Mesendoderm (in vitro differentiated cells): Measurements from ENCODE around the gene SMTN.
A peak's percentile ranks its signal among the peaks of the same experiment; 100 is the strongest.
"Not testable (repeated sequence)": the region's sequence is repeated elsewhere in the genome, so short reads cannot be mapped to it uniquely, and the experiment has no call there.

Experiments
- DNase-seq: peaks from one replicate; pipeline ENCODE4 v3.0.0; 2013
- H2AK5ac ChIP-seq: 2 replicates; pipeline ENCODE4 v1.6.1; 2013; ENCODE audit warnings: low read length, inconsistent platforms
- H2BK120ac ChIP-seq: 2 replicates; pipeline ENCODE4 v1.6.1; 2013; ENCODE audit warnings: low read depth, mild to moderate bottlenecking, low read length, moderate library complexity, mixed read lengths
- H2BK15ac ChIP-seq: replicated peaks from 2 replicates; pipeline ENCODE4 v1.6.1; 2013; ENCODE audit warnings: low read depth, mild to moderate bottlenecking, moderate library complexity
- H2BK5ac ChIP-seq: 2 replicates; pipeline ENCODE4 v1.6.1; 2013; ENCODE audit warnings: low read length, inconsistent platforms
- H3K18ac ChIP-seq: 2 replicates; pipeline ENCODE4 v1.6.1; 2013; ENCODE audit warnings: mild to moderate bottlenecking, low read length, mixed read lengths
- H3K23ac ChIP-seq: one replicate; pipeline ENCODE4 v1.6.1; 2013; ENCODE audit warnings: low read length
- H3K27ac ChIP-seq: 2 replicates; pipeline ENCODE4 v1.5.1; 2013; ENCODE audit warnings: low read depth, mild to moderate bottlenecking, inconsistent platforms, low read length, moderate library complexity
- H3K27me3 ChIP-seq: 2 replicates; pipeline ENCODE4 v1.6.1; 2013; ENCODE audit warnings: low read length, control low read depth, mild to moderate bottlenecking, inconsistent platforms; ENCODE audit not compliant: insufficient read depth, poor library complexity
- H3K36me3 ChIP-seq: 2 replicates; pipeline ENCODE4 v1.6.1; 2013; ENCODE audit warnings: low read length, inconsistent platforms; ENCODE audit not compliant: control insufficient read depth, insufficient read depth
- H3K4ac ChIP-seq: one replicate; pipeline ENCODE4 v1.6.1; 2013; ENCODE audit warnings: low read depth, mild to moderate bottlenecking, low read length, moderate library complexity
- H3K4me1 ChIP-seq: 2 replicates; pipeline ENCODE4 v1.6.1; 2013; ENCODE audit warnings: low read depth, low read length, inconsistent platforms; ENCODE audit not compliant: control insufficient read depth
- H3K4me2 ChIP-seq: 2 replicates; pipeline ENCODE4 v1.6.1; 2013; ENCODE audit warnings: low read length
- H3K4me3 ChIP-seq: 2 replicates; pipeline ENCODE4 v1.5.1; 2013; ENCODE audit warnings: mild to moderate bottlenecking, low read length
- H3K56ac ChIP-seq: one replicate; pipeline ENCODE4 v1.6.1; 2013; ENCODE audit warnings: low read length
- H3K79me1 ChIP-seq: 2 replicates; pipeline ENCODE4 v1.6.1; 2013; ENCODE audit warnings: low read length, inconsistent platforms
- H3K79me2 ChIP-seq: 2 replicates; pipeline ENCODE4 v1.6.1; 2013; ENCODE audit warnings: mild to moderate bottlenecking, low read length; ENCODE audit not compliant: control insufficient read depth, insufficient read depth
- H3K9ac ChIP-seq: 2 replicates; pipeline ENCODE4 v1.6.1; 2013; ENCODE audit warnings: low read length, inconsistent platforms
- H4K5ac ChIP-seq: one replicate; pipeline ENCODE4 v1.6.1; 2013; ENCODE audit warnings: low read length
- H4K8ac ChIP-seq: one replicate; pipeline ENCODE4 v1.6.1; 2013; ENCODE audit warnings: low read depth, mild to moderate bottlenecking, control low read depth, low read length, moderate library complexity
- WGBS: extraction: QIAGEN DNeasy Blood & Tissue Kit; methylation state at CpG from one replicate; pipeline ENCODE4 v1.1.7; 2013; ENCODE audit warnings: low lambda C conversion rate, missing lambda C conversion rate; ENCODE audit not compliant: insufficient coverage; ENCODE audit errors: extremely low coverage; 5-methylcytosine and 5-hydroxymethylcytosine counted together

Gene SMTN

GRCh38 chr22:31094741-31095140 lies 13.6 kb downstream of the SMTN start:
- Histone ChIP-seq H3K4me1 (peaks cover 2% of the 10 kb centered on the region), H4K8ac (no peak overlapping the region), H3K4me3 (no peak overlapping the region), H2BK120ac (no peak overlapping the region), H2BK15ac (no peak overlapping the region), H3K79me1 (no peaks in the 10 kb centered on the region), H3K9ac (no peak overlapping the region), H2BK5ac (no peak overlapping the region), H3K79me2 (no peaks in the 10 kb centered on the region), H3K56ac (no peak overlapping the region), H2AK5ac (no peak overlapping the region), H3K4me2 (no peak overlapping the region), H3K27me3 (no peaks in the 10 kb centered on the region), H3K27ac (no peak overlapping the region), H3K36me3 (no peaks in the 10 kb centered on the region), H3K23ac (no peak overlapping the region), H3K4ac (no peak overlapping the region), H4K5ac (no peak overlapping the region), H3K18ac (no peak overlapping the region)
- no peak for DNase-seq
- WGBS = no CpG with 5 or more reads among the region's 7 CpGs

GRCh38 chr22:31095637-31096249 lies 14.6 kb downstream of the SMTN start:
- Histone ChIP-seq H3K4ac (no peak overlapping the region), H2BK5ac (no peak overlapping the region), H3K4me2 (no peak overlapping the region), H2AK5ac (no peak overlapping the region), H3K4me1 (peaks cover 2% of the 10 kb centered on the region), H4K8ac (no peak overlapping the region), H3K36me3 (no peaks in the 10 kb centered on the region), H3K27me3 (no peaks in the 10 kb centered on the region), H3K23ac (no peak overlapping the region), H2BK120ac (no peak overlapping the region), H3K56ac (no peak overlapping the region), H2BK15ac (no peak overlapping the region), H3K4me3 (no peak overlapping the region), H3K79me2 (no peaks in the 10 kb centered on the region), H4K5ac (no peak overlapping the region), H3K79me1 (no peaks in the 10 kb centered on the region), H3K27ac (no peak overlapping the region), H3K18ac (no peak overlapping the region), H3K9ac (no peak overlapping the region)
- no CpG with 5 or more reads among the region's 3 CpGs for WGBS
- no peak for DNase-seq

- Histone ChIP-seq H3K4ac (no peak overlapping the region), H3K18ac (no peak overlapping the region), H4K8ac (no peak overlapping the region), H2AK5ac (no peak overlapping the region), H3K79me2 (no peaks in the 10 kb centered on the region), H3K79me1 (no peaks in the 10 kb centered on the region), H3K9ac (no peak overlapping the region), H3K4me2 (no peak overlapping the region), H3K56ac (no peak overlapping the region), H2BK5ac (no peak overlapping the region), H2BK15ac (no peak overlapping the region), H3K27ac (no peak overlapping the region), H3K4me1 (peaks cover 2% of the 10 kb centered on the region), H3K4me3 (no peak overlapping the region), H4K5ac (no peak overlapping the region), H3K27me3 (no peaks in the 10 kb centered on the region), H2BK120ac (no peak overlapping the region), H3K23ac (no peak overlapping the region), H3K36me3 (no peaks in the 10 kb centered on the region)
- no peak for DNase-seq
- no CpG with 5 or more reads among the region's 27 CpGs for WGBS
Observed at GRCh38 chr22:31096657-31097279, 15.7 kb downstream of the SMTN start.

DNA sequence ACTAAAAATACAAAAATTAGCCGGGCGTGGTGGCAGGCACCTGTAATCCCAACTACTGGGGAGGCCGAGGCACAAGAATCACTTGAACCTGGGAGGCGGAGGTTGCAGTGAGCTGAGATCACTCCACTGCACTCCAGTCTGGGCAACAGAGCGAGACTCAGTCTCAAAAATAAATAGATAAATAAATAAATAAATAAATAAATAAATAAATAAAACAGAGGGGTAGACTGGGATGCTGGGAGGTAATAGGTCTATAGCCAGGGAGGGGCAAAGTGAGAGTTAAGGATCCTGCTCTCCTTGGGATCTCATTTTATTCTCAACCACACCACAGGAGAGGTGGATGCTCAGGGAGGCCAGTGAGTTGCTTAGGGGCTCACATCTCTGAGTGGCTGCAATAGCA lies 16.4 kb downstream of the SMTN start:
- H3K79me1 ChIP-seq, H3K27me3 ChIP-seq, H4K5ac ChIP-seq, H3K27ac ChIP-seq, H3K36me3 ChIP-seq, H3K79me2 ChIP-seq, H3K23ac ChIP-seq, DNase-seq, H3K4me2 ChIP-seq, H2BK15ac ChIP-seq, H2BK5ac ChIP-seq, H3K4ac ChIP-seq, H3K56ac ChIP-seq, H3K18ac ChIP-seq, H2BK120ac ChIP-seq, H3K4me1 ChIP-seq, H2AK5ac ChIP-seq, H3K9ac ChIP-seq, H4K8ac ChIP-seq, H3K4me3 ChIP-seq: not testable (repeated sequence)
- no CpG with 5 or more reads among the region's 5 CpGs for WGBS

- H3K36me3 ChIP-seq = no peaks in the 10 kb centered on the region
- H4K8ac ChIP-seq = no peak overlapping the region
- no CpG with 5 or more reads among the region's 10 CpGs for WGBS
- H3K79me1 ChIP-seq = no peaks in the 10 kb centered on the region
- no peak overlapping the region for H2AK5ac ChIP-seq
- H3K23ac ChIP-seq = no peak overlapping the region
- H2BK120ac ChIP-seq = no peak overlapping the region
- DNase-seq = no peak
- peak overlapping the region; percentile 45 for H3K56ac ChIP-seq
- no peaks in the 10 kb centered on the region for H3K79me2 ChIP-seq
- H3K4me1 ChIP-seq = peaks cover 2% of the 10 kb centered on the region
- no peak overlapping the region for H3K18ac ChIP-seq
- H3K27me3 ChIP-seq = no peaks in the 10 kb centered on the region
- H3K4me2 ChIP-seq = peak overlapping the region; percentile 12
- no peak overlapping the region for H3K4me3 ChIP-seq
- H3K4ac ChIP-seq = no peak overlapping the region
- H3K9ac ChIP-seq = peak overlapping the region; percentile 49
- no peak overlapping the region for H2BK5ac ChIP-seq
- no peak overlapping the region for H4K5ac ChIP-seq
- H3K27ac ChIP-seq = no peak overlapping the region
- no peak overlapping the region for H2BK15ac ChIP-seq
Observed at GRCh38 chr22:31097941-31098631, 17.0 kb downstream of the SMTN start.
